A673 (cell line): ENCODE measurements around the gene SPECC1. TPM values are rescaled to one million over a fixed set of nuclear protein-coding genes. Genes with fewer than 3 reads are reported as not detected.

Source experiments
- BruUV-seq: library from RNA; stranded (reverse); fragments of 400-500 nt; replicated peaks from 2 replicates; lab custom pipeline; 2021; lab: Mats Ljungman, UMichigan
- CTCF ChIA-PET: fragments of 300-600 bp; sonication (Branson Sonifier 250); formaldehyde crosslinking; loops from one replicate; lab custom pipeline; 2022; ENCODE audit warnings: antibody characterized with exemption; lab: Charles Lee
- POLR2A ChIA-PET: fragments of 300-600 bp; sonication (Branson Sonifier 250); formaldehyde crosslinking; loops from one replicate; lab custom pipeline; 2022; ENCODE audit warnings: antibody characterized with exemption; ENCODE audit not compliant: low non-redundant PET; lab: Charles Lee
- DNase-seq: peaks from one replicate; pipeline ENCODE4 v3.0.0-alpha.2; 2015; ENCODE audit warnings: low spot score
- H3K27ac ChIP-seq: fragments of 200-600 bp; sonication (generic); 2 replicates; pipeline ENCODE4 v1.5.1; 2016; ENCODE audit warnings: mixed run types, low read depth, mild to moderate bottlenecking, mixed read lengths, antibody characterized with exemption, low read length; ENCODE audit not compliant: poor library complexity, severe bottlenecking
- H3K27me3 ChIP-seq: fragments of 200-600 bp; sonication (generic); replicated peaks from 2 replicates; pipeline ENCODE4 v1.6.1; 2017; ENCODE audit warnings: mixed run types, low read depth, mild to moderate bottlenecking, mixed read lengths, antibody characterized with exemption, low read length; ENCODE audit not compliant: insufficient read depth, poor library complexity
- H3K36me3 ChIP-seq: fragments of 200-600 bp; sonication (generic); 2 replicates; pipeline ENCODE4 v1.6.1; 2016; ENCODE audit warnings: mixed run types, mild to moderate bottlenecking, mixed read lengths, antibody characterized with exemption, low read length; ENCODE audit not compliant: insufficient read depth, poor library complexity, severe bottlenecking
- H3K4me1 ChIP-seq: fragments of 200-600 bp; sonication (generic); 2 replicates; pipeline ENCODE4 v1.6.1; 2017; ENCODE audit warnings: mixed run types, mild to moderate bottlenecking, mixed read lengths, antibody characterized with exemption, low read length; ENCODE audit not compliant: insufficient read depth, poor library complexity, severe bottlenecking
- H3K4me3 ChIP-seq: fragments of 200-600 bp; sonication (generic); 2 replicates; pipeline ENCODE4 v1.5.1; 2016; ENCODE audit warnings: low read depth, mixed run types, mild to moderate bottlenecking, mixed read lengths, low read length; ENCODE audit not compliant: poor library complexity, severe bottlenecking
- H3K9me3 ChIP-seq: fragments of 200-600 bp; sonication (generic); 2 replicates; pipeline ENCODE4 v1.6.1; 2016; ENCODE audit warnings: mixed run types, low read depth, mild to moderate bottlenecking, mixed read lengths, antibody characterized with exemption, low read length; ENCODE audit not compliant: poor library complexity, severe bottlenecking
- EZH2 ChIP-seq: fragments of 200-600 bp; sonication (generic); IDR thresholded peaks from 2 replicates; pipeline ENCODE4 v1.6.1; 2017; ENCODE audit warnings: borderline replicate concordance, low read depth, mild to moderate bottlenecking, mixed read lengths, antibody characterized with exemption, low read length; ENCODE audit not compliant: poor library complexity, severe bottlenecking
- intact Hi-C: fragments of 100-400 bp; cut with micrococcal nuclease; formaldehyde crosslinking; loops from one replicate; pipeline ENCODE4 v1.10.0; 2022; ENCODE audit not compliant: unreplicated experiment
- total RNA-seq: library from RNA; stranded (reverse); gene quantifications from 2 replicates; pipeline ENCODE4 v1.2.3, GENCODE V29; 2021
- TF ChIP-seq, protein P1 (sequence below): fragments of 300-800, 200-600 bp; sonication (generic); conservative IDR thresholded peaks from 2 replicates; pipeline ENCODE4 v1.5.1; 2017; ENCODE audit warnings: low read depth, mild to moderate bottlenecking, antibody characterized with exemption, low read length, moderate library complexity, mixed read lengths

The SPECC1 gene
- total RNA-seq, 1 experiment from 2014 or later, result 5.8 TPM

DNA sequence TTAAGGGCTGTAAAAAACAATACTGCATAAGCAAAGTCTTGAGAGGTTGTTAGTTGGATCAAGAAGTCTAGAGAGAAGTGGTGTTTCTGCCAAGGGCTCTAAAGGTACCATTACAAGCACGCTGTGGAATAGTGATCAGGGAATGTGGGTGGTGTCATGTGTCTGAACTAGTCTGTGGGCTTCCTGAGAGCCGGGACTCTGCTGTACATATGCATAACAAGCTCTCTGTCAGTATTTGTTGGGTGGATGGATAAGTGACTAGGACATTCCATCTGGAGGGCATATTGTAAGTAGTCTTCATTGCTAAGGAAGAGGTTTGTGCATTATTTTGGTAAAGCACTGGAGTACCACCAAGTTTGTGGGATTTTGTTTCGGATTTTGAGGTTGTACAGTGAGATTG is 248.6 kb downstream of the SPECC1 start:
- no TSS peak for BruUV-seq
- POLR2A ChIA-PET, result no interaction called here

DNA sequence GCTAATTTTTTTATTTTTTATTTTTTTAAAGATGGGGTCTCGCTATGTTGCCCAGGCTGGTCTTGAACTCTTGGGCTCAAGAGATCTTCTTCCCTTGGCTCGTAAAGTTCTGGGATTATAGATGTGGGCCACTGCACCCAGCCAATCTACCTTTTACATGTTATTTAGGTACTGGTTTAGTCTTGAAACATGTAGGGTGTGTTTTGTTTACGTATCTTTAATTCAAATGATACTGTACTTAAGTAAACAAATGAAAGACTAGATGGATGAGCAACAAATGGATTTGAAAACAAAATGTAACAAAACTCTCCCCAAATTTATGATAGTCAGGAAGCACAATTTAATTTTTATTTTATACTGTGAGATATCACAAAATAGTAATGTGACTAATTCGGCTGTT is 250.5 kb downstream of the SPECC1 start:
- ChIA-PET POLR2A (no interaction called here), CTCF (no interaction called here)
- H3K9me3 ChIP-seq, result no peaks in the 10 kb centered on the region
- H3K4me1 ChIP-seq, result peaks cover 15% of the 10 kb centered on the region
- no peak for DNase-seq
- TF ChIP-seq, protein P1, sequence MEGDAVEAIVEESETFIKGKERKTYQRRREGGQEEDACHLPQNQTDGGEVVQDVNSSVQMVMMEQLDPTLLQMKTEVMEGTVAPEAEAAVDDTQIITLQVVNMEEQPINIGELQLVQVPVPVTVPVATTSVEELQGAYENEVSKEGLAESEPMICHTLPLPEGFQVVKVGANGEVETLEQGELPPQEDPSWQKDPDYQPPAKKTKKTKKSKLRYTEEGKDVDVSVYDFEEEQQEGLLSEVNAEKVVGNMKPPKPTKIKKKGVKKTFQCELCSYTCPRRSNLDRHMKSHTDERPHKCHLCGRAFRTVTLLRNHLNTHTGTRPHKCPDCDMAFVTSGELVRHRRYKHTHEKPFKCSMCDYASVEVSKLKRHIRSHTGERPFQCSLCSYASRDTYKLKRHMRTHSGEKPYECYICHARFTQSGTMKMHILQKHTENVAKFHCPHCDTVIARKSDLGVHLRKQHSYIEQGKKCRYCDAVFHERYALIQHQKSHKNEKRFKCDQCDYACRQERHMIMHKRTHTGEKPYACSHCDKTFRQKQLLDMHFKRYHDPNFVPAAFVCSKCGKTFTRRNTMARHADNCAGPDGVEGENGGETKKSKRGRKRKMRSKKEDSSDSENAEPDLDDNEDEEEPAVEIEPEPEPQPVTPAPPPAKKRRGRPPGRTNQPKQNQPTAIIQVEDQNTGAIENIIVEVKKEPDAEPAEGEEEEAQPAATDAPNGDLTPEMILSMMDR, result no peak
- no peak for TF ChIP-seq EZH2
- no peak overlapping the region for H3K27ac ChIP-seq
- no peaks in the 10 kb centered on the region for H3K27me3 ChIP-seq
- BruUV-seq, result no TSS peak
- H3K36me3 ChIP-seq, result no peaks in the 10 kb centered on the region
- intact Hi-C loops, result no loop called here
- no peak overlapping the region for H3K4me3 ChIP-seq

More for the DNA sequence above, 248.6 kb downstream of the SPECC1 start:
- CTCF ChIA-PET, result no interaction called here
- H3K4me3 ChIP-seq, result no peak overlapping the region
- no peaks in the 10 kb centered on the region for H3K36me3 ChIP-seq
- no peaks in the 10 kb centered on the region for H3K9me3 ChIP-seq
- no peak overlapping the region for H3K27ac ChIP-seq
- intact Hi-C loops, result no loop called here
- H3K27me3 ChIP-seq, result no peaks in the 10 kb centered on the region
- DNase-seq, result no peak
- peaks cover 7% of the 10 kb centered on the region for H3K4me1 ChIP-seq
- no peak for TF ChIP-seq EZH2
- TF ChIP-seq, protein P1, result no peak

DNA sequence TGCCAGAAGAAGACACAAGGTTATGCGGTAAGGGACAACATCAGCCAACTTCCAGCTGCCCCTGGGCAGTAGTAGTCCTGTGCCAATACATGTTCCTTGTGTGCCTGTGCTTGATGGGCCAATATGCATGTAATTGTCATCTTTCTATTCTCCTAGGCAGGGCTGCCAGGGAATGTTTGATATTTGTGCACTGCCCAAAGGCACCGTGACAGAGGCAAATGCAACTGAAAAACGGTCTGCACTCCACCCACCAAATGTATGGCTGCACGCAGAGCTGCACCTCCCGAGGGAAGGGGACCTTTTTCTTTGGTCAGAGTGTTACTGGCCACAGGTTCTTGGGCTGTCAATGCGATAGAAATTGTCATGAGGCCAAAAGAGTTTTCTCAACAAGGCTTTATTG is 251.1 kb downstream of the SPECC1 start:
- TF ChIP-seq, protein P1, result no peak
- TF ChIP-seq EZH2, result no peak
- H3K36me3 ChIP-seq, result no peaks in the 10 kb centered on the region
- ChIA-PET POLR2A (no interaction called here), CTCF (no interaction called here)
- H3K9me3 ChIP-seq, result no peaks in the 10 kb centered on the region
- BruUV-seq, result no TSS peak
- no peak for DNase-seq
- H3K27me3 ChIP-seq, result no peaks in the 10 kb centered on the region
- intact Hi-C loops, result no loop called here
- no peak overlapping the region for H3K27ac ChIP-seq
- peaks cover 15% of the 10 kb centered on the region for H3K4me1 ChIP-seq
- H3K4me3 ChIP-seq, result no peak overlapping the region
